Loucy (cell line): ENCODE results near the gene SDS.

Source experiments
- CTCF ChIP-seq: fragments of 200-600 bp; sonication (generic); conservative IDR thresholded peaks from 2 replicates; pipeline ENCODE4 v1.5.1; 2014; ENCODE audit warnings: mild to moderate bottlenecking, antibody characterized with exemption, low read length
- EZH2phosphoT487 ChIP-seq: fragments of 200-600 bp; IDR thresholded peaks from 2 replicates; pipeline ENCODE4 v1.6.1; 2018; ENCODE audit warnings: antibody characterized with exemption, mild to moderate bottlenecking, moderate library complexity, borderline replicate concordance

GRCh38 chr12:113400362-113400761 lies 3.3 kb downstream of the SDS start:
- TF ChIP-seq CTCF (no peak), EZH2phosphoT487 (no peak)
